Parathyroid adenoma (tissue), 2 donors: Measurements from ENCODE around the gene PTGER3.

Source experiments
- H2AFZ ChIP-seq: fragments of 300-600 bp; sonication (generic); one replicate; pipeline ENCODE4 v1.7.0; 2017; ENCODE audit warnings: antibody characterized with exemption, mild to moderate bottlenecking
- H3K27ac ChIP-seq: fragments of 300-600 bp; sonication (generic); one replicate; pipeline ENCODE4 v1.7.0; 2017
- H3K27me3 ChIP-seq: fragments of 300-600 bp; sonication (generic); one replicate; pipeline ENCODE4 v1.7.0; 2017; ENCODE audit warnings: low read length; ENCODE audit not compliant: control insufficient read depth, insufficient read depth
- H3K36me3 ChIP-seq: fragments of 300-600 bp; sonication (generic); one replicate; pipeline ENCODE4 v1.7.0; 2017; ENCODE audit warnings: low read length; ENCODE audit not compliant: control insufficient read depth, insufficient read depth
- H3K4me1 ChIP-seq: fragments of 300-600 bp; sonication (generic); one replicate; pipeline ENCODE4 v1.7.0; 2017; ENCODE audit warnings: control low read depth
- H3K4me2 ChIP-seq: fragments of 300-600 bp; sonication (generic); one replicate; pipeline ENCODE4 v1.7.0; 2017; ENCODE audit warnings: low read length
- H3K4me3 ChIP-seq: fragments of 300-600 bp; sonication (generic); one replicate; pipeline ENCODE4 v1.7.0; 2017; ENCODE audit warnings: low read depth, low read length
- H3K79me2 ChIP-seq: fragments of 300-600 bp; sonication (generic); one replicate; pipeline ENCODE4 v1.7.0; 2017; ENCODE audit warnings: control low read depth
- H3K9ac ChIP-seq: fragments of 300-600 bp; sonication (generic); one replicate; pipeline ENCODE4 v1.7.0; 2017; ENCODE audit warnings: mild to moderate bottlenecking
- H3K9me3 ChIP-seq: fragments of 300-600 bp; sonication (generic); one replicate; pipeline ENCODE4 v1.7.0; 2017; ENCODE audit warnings: low read length; ENCODE audit not compliant: control insufficient read depth
- TF ChIP-seq, protein P1 (sequence below): fragments of 300-600 bp; sonication (generic); IDR thresholded peaks from one replicate; pipeline ENCODE4 v1.7.0; 2017; ENCODE audit warnings: antibody characterized with exemption, mild to moderate bottlenecking
- donor health status: primary hyperparathyroidism.

PTGER3 gene

DNA sequence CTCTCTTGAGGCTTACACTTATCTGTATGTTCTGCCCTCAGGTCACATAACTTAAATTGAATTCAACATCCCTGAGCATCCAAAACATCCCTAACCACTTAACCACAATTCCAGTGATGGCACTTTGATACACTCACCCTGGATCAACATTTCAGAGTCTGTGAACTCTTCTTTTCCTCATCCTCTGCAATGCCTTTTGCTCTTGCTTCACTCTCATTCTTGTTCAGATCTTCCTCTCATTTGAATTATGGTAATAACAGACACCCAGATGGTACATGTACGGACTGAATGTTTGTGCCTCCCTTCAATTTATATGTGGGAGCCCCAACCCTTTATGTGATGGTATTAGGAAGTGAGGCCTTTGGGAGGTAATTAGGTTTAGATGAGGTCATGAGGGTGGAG lies 33.4 kb downstream of the PTGER3 start:
- Histone ChIP-seq H3K4me3 (no peak overlapping the region), H3K9me3 (no peaks in the 10 kb centered on the region), H3K4me1 (no peaks in the 10 kb centered on the region), H3K27me3 (no peaks in the 10 kb centered on the region), H3K9ac (no peak overlapping the region), H3K79me2 (no peaks in the 10 kb centered on the region), H3K4me2 (no peak overlapping the region), H3K36me3 (no peaks in the 10 kb centered on the region), H2AFZ (no peak overlapping the region), H3K27ac (no peak overlapping the region)
- TF ChIP-seq, protein P1, sequence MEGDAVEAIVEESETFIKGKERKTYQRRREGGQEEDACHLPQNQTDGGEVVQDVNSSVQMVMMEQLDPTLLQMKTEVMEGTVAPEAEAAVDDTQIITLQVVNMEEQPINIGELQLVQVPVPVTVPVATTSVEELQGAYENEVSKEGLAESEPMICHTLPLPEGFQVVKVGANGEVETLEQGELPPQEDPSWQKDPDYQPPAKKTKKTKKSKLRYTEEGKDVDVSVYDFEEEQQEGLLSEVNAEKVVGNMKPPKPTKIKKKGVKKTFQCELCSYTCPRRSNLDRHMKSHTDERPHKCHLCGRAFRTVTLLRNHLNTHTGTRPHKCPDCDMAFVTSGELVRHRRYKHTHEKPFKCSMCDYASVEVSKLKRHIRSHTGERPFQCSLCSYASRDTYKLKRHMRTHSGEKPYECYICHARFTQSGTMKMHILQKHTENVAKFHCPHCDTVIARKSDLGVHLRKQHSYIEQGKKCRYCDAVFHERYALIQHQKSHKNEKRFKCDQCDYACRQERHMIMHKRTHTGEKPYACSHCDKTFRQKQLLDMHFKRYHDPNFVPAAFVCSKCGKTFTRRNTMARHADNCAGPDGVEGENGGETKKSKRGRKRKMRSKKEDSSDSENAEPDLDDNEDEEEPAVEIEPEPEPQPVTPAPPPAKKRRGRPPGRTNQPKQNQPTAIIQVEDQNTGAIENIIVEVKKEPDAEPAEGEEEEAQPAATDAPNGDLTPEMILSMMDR, result no peak

DNA sequence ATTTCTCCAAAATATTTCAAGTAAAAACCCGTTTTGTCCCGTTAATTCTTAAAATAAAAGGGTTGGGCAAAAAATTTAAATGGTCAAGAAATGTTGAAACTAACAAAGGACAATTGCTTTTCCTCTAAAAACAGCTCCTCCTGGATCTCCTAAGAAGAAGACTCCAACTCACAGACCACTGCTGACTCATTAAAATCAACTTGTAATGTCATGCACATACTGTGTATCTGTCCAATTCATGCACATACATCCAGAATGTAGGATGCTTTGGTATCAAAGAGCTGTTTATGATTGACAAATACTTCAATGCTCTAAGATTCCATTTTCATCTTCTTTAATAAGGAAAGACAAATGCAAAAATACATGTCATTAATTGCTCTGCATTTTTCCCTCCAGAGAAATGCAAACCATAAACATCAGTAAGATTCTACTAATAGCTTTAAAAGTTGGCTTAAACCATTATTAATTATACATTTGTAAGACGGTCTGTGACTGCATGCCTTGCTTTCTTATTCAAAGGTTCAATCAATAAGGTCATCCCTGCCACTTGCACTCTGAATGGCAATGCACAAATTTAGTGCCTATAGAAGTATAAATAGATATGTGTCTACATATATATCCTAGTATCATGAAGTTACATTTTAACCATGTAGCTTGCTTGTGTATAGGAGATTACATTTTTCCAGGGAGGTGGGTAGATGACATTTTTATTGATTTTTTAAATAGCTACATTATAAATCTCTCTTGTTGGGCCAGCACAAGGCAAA lies 44.7 kb downstream of the PTGER3 start:
- Histone ChIP-seq H2AFZ (no peak overlapping the region), H3K9me3 (no peaks in the 10 kb centered on the region), H3K79me2 (no peaks in the 10 kb centered on the region), H3K4me2 (no peak overlapping the region), H3K9ac (no peak overlapping the region), H3K4me3 (no peak overlapping the region), H3K4me1 (no peaks in the 10 kb centered on the region), H3K27me3 (no peaks in the 10 kb centered on the region), H3K27ac (no peak overlapping the region), H3K36me3 (no peaks in the 10 kb centered on the region)
- TF ChIP-seq, protein P1, result no peak

DNA sequence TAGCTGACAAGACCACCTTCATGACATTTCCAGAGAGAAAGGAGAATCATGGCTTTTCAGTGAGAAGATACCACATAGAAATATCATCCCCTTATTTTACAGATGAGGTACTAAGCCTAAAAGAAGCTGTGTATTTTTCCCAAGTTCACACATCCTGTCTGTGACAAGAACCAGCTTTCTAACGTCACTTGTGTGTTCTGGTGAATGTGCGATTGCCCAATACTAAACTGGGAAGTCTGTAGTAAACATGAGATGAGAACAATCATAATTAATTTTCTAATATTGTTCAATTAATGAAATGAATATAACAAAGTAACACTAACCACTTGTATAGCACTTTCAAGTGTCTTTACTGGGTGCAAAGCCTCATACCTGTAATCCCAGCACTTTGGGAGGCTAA lies 46.0 kb downstream of the PTGER3 start:
- Histone ChIP-seq H3K4me2 (no peak overlapping the region), H3K27ac (no peak overlapping the region), H3K4me3 (no peak overlapping the region), H3K27me3 (no peaks in the 10 kb centered on the region), H2AFZ (no peak overlapping the region), H3K9ac (no peak overlapping the region), H3K4me1 (no peaks in the 10 kb centered on the region), H3K36me3 (no peaks in the 10 kb centered on the region), H3K79me2 (no peaks in the 10 kb centered on the region), H3K9me3 (no peaks in the 10 kb centered on the region)
- TF ChIP-seq, protein P1, result no peak

DNA sequence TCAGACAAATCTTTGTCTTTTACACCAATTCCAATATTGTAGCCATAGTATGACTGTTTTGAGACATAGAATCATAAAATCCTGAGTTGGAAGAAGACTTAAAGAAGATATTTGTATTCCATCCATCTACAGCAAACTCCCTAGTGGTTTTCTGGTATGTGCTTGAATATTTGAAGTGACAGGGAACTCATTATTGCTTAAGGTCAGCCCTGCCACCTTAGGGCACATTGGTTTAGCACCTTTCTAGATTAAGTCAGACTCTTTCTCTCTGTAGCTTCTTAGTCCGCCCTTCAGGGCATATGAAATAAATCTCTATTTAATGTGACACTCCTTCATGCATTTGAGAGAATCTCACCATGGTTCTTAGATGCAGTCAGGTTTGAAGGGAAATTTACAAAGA lies 49.8 kb downstream of the PTGER3 start:
- Histone ChIP-seq H2AFZ (no peak overlapping the region), H3K36me3 (no peaks in the 10 kb centered on the region), H3K27me3 (no peaks in the 10 kb centered on the region), H3K9me3 (no peaks in the 10 kb centered on the region), H3K27ac (no peak overlapping the region), H3K4me2 (no peak overlapping the region), H3K4me1 (no peaks in the 10 kb centered on the region), H3K9ac (no peak overlapping the region), H3K4me3 (no peak overlapping the region), H3K79me2 (no peaks in the 10 kb centered on the region)
- TF ChIP-seq, protein P1, result no peak

DNA sequence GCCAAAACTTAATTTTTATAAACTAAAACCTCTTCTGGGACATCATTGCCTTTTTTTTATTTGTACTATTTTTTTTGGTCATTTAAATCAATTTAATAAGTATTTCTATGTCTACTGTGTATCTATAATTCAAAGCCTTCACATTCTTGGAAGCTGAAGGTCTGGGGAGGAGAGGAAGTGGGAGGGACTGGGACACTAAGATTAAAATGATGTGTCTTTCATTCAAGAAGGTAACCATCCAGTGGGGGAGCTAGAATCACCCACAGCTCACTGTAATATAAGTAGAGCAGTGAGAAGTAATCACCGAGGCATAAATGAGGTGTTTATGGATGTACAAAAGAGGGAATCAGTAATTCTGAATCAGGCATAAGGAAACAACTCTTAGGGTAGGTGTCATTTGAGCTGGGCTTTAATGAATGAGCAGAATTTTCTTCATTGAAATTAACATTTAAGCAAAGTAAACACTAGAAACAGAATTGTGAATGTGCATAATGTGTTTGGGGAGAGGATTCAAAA lies 52.8 kb downstream of the PTGER3 start:
- H3K9ac ChIP-seq, result no peak overlapping the region

More for the DNA sequence above, 52.8 kb downstream of the PTGER3 start:
- Histone ChIP-seq H3K36me3 (no peaks in the 10 kb centered on the region), H3K79me2 (no peaks in the 10 kb centered on the region), H3K27ac (no peak overlapping the region), H3K4me2 (no peak overlapping the region), H3K27me3 (no peaks in the 10 kb centered on the region), H3K4me3 (no peak overlapping the region), H2AFZ (no peak overlapping the region), H3K4me1 (no peaks in the 10 kb centered on the region), H3K9me3 (no peaks in the 10 kb centered on the region)
- TF ChIP-seq, protein P1, result no peak
